ENCODE results near the gene GPR158.
"Not testable (repeated sequence)": the region's sequence is repeated elsewhere in the genome, so short reads cannot be mapped to it uniquely, and the experiment has no call there.

Gene GPR158

GRCh38 chr10:25174461-25175230, at the start of gene GPR158:
GPR158 (plus strand) TSS chr10:25175001; CDS start chr10:25175421, 420 bp downstream.
- DNase-seq: peak; percentile 95

- DNase-seq: no peak
These were observed 49.6 kb upstream of the GPR158 start for GRCh38 chr10:25125201-25125611.

- no peak for DNase-seq
These were observed 45.2 kb upstream of the GPR158 start for GRCh38 chr10:25129592-25129991.

- DNase-seq: no peak
These were observed 43.9 kb upstream of the GPR158 start for GRCh38 chr10:25130906-25131305.

- DNase-seq: no peak
These were observed 32.5 kb upstream of the GPR158 start for GRCh38 chr10:25142116-25142864.

GRCh38 chr10:25157650-25158049, 17.2 kb upstream of the GPR158 start:
- no peak for DNase-seq

- DNase-seq: no peak
These were observed 15.2 kb upstream of the GPR158 start for GRCh38 chr10:25159591-25159990.

GRCh38 chr10:25162391-25162790, 12.4 kb upstream of the GPR158 start:
- DNase-seq: no peak

GRCh38 chr10:25163464-25163863, 11.3 kb upstream of the GPR158 start:
- DNase-seq: not testable (repeated sequence)

- DNase-seq: no peak
These were observed 5.1 kb upstream of the GPR158 start for GRCh38 chr10:25169740-25170139.

- no peak for DNase-seq
These were observed 4.2 kb upstream of the GPR158 start for GRCh38 chr10:25170627-25171026.

GRCh38 chr10:25175527-25176420, 973 bp downstream of the GPR158 start:
- DNase-seq: peak; percentile 19

- DNase-seq: no peak
These were observed 1.7 kb downstream of the GPR158 start for GRCh38 chr10:25176421-25176968.

GRCh38 chr10:25177093-25177753, 2.4 kb downstream of the GPR158 start:
- no peak for DNase-seq

- DNase-seq: no peak
These were observed 2.9 kb downstream of the GPR158 start for GRCh38 chr10:25177754-25178135.

- DNase-seq: no peak
These were observed 3.6 kb downstream of the GPR158 start for GRCh38 chr10:25178411-25178810.

GRCh38 chr10:25180801-25181200, 6.0 kb downstream of the GPR158 start:
- no peak for DNase-seq

- no peak for DNase-seq
These were observed 7.8 kb downstream of the GPR158 start for GRCh38 chr10:25182636-25183035.

- DNase-seq: no peak
These were observed 16.5 kb downstream of the GPR158 start for GRCh38 chr10:25191162-25191895.

- DNase-seq: no peak
These were observed 23.4 kb downstream of the GPR158 start for GRCh38 chr10:25198151-25198550.

GRCh38 chr10:25206693-25207414, 32.1 kb downstream of the GPR158 start:
- DNase-seq: no peak

Data from femur (tissue), 1 donor.